Mesenchymal stem cell (in vitro differentiated cells and primary cell): Measurements from ENCODE around the gene USP30.

Experiments used
- DNase-seq: peaks from one replicate; pipeline ENCODE4 v3.0.0-alpha.2; 2013
- H2AFZ ChIP-seq: one replicate; pipeline ENCODE4 v1.6.1; 2013; ENCODE audit warnings: low read depth, mild to moderate bottlenecking, control low read depth, inconsistent platforms, low read length, moderate library complexity
- H2AK5ac ChIP-seq: 2 replicates; pipeline ENCODE4 v1.6.1; 2013; ENCODE audit warnings: low read length, moderate library complexity, mild to moderate bottlenecking, inconsistent platforms; ENCODE audit not compliant: severe bottlenecking
- H2BK120ac ChIP-seq: one replicate; pipeline ENCODE4 v1.6.1; 2013; ENCODE audit warnings: low read depth, mild to moderate bottlenecking, inconsistent platforms, low read length, moderate library complexity
- H2BK12ac ChIP-seq, 2 experiments: one replicate each; pipeline ENCODE4 v1.6.1; 2013; ENCODE audit warnings: inconsistent platforms in 2 of 2, low read length in 2 of 2, mild to moderate bottlenecking in 2 of 2, moderate library complexity in 2 of 2, control low read depth in 1 of 2
- H2BK15ac ChIP-seq: one replicate; pipeline ENCODE4 v1.6.1; 2013; ENCODE audit warnings: mild to moderate bottlenecking, low read depth, inconsistent platforms; ENCODE audit not compliant: poor library complexity, severe bottlenecking
- H2BK5ac ChIP-seq: 2 replicates; pipeline ENCODE4 v1.6.1; 2013; ENCODE audit warnings: low read depth, mild to moderate bottlenecking, low read length, control low read depth, inconsistent platforms; ENCODE audit not compliant: poor library complexity, severe bottlenecking
- H3K14ac ChIP-seq, 2 experiments: one replicate each; pipeline ENCODE4 v1.6.1; 2013; ENCODE audit warnings: inconsistent platforms in 2 of 2, low read length in 2 of 2, control low read depth in 1 of 2, mild to moderate bottlenecking in 1 of 2, moderate library complexity in 1 of 2
- H3K18ac ChIP-seq, 2 experiments: one replicate each; pipeline ENCODE4 v1.6.1; 2013; ENCODE audit warnings: inconsistent platforms in 2 of 2, low read length in 2 of 2, control low read depth in 1 of 2, low read depth in 1 of 2, mild to moderate bottlenecking in 1 of 2
- H3K23ac ChIP-seq, 2 experiments: one replicate each; pipeline ENCODE4 v1.6.1; 2013; ENCODE audit warnings: inconsistent platforms in 2 of 2, low read length in 2 of 2, mild to moderate bottlenecking in 2 of 2, moderate library complexity in 2 of 2, control low read depth in 1 of 2
- H3K27ac ChIP-seq: 2 replicates; pipeline ENCODE4 v1.5.1; 2013; ENCODE audit warnings: mild to moderate bottlenecking, moderate library complexity, low read length, control low read depth, inconsistent platforms; ENCODE audit not compliant: poor library complexity, severe bottlenecking
- H3K27me3 ChIP-seq, 2 experiments: 2 replicates each; pipeline versions ENCODE4 v1.6.1 to v1.7.0; 2013; ENCODE audit warnings: low read length in 2 of 2, mild to moderate bottlenecking in 2 of 2, moderate library complexity in 2 of 2, control low read depth in 1 of 2, inconsistent platforms in 1 of 2; ENCODE audit not compliant: control insufficient read depth in 1 of 2, insufficient read depth in 1 of 2
- H3K36me3 ChIP-seq, 2 experiments: 2 replicates each; pipeline versions ENCODE4 v1.6.1 to v1.7.0; 2013; ENCODE audit warnings: low read length in 2 of 2, control low read depth in 1 of 2, inconsistent platforms in 1 of 2, low read depth in 1 of 2, mild to moderate bottlenecking in 1 of 2; ENCODE audit not compliant: insufficient read depth in 2 of 2, control insufficient read depth in 1 of 2
- H3K4ac ChIP-seq, 2 experiments: one replicate each; pipeline ENCODE4 v1.6.1; 2013; ENCODE audit warnings: inconsistent platforms in 2 of 2, low read length in 2 of 2, mild to moderate bottlenecking in 2 of 2, moderate library complexity in 2 of 2, control low read depth in 1 of 2, low read depth in 1 of 2
- H3K4me1 ChIP-seq: 2 replicates; pipeline ENCODE4 v1.6.1; 2013; ENCODE audit warnings: low read depth, low read length, control low read depth; ENCODE audit not compliant: control insufficient read depth, insufficient read depth
- H3K4me2 ChIP-seq: 2 replicates; pipeline ENCODE4 v1.6.1; 2013; ENCODE audit warnings: low read length, mild to moderate bottlenecking, inconsistent platforms; ENCODE audit not compliant: poor library complexity, severe bottlenecking
- H3K4me3 ChIP-seq, 2 experiments: 2 replicates each; pipeline versions ENCODE4 v1.5.1 to v1.7.0; 2013; ENCODE audit warnings: low read length in 2 of 2, mild to moderate bottlenecking in 2 of 2, control low read depth in 1 of 2, low read depth in 1 of 2; ENCODE audit not compliant: insufficient read depth in 1 of 2
- H3K79me1 ChIP-seq: replicated peaks from 2 replicates; pipeline ENCODE4 v1.6.1; 2013; ENCODE audit warnings: mild to moderate bottlenecking, control low read depth, low read length, inconsistent platforms; ENCODE audit not compliant: poor library complexity, severe bottlenecking
- H3K9ac ChIP-seq: 2 replicates; pipeline ENCODE4 v1.7.0; 2013; ENCODE audit warnings: mild to moderate bottlenecking, low read length, moderate library complexity
- H3K9me3 ChIP-seq: 2 replicates; pipeline ENCODE4 v1.7.0; 2013; ENCODE audit warnings: mild to moderate bottlenecking, low read length; ENCODE audit not compliant: control insufficient read depth
- H4K8ac ChIP-seq: one replicate; pipeline ENCODE4 v1.6.1; 2013; ENCODE audit warnings: inconsistent platforms, mild to moderate bottlenecking, low read length, moderate library complexity
- H4K91ac ChIP-seq: one replicate; pipeline ENCODE4 v1.6.1; 2013; ENCODE audit warnings: mild to moderate bottlenecking, low read length, inconsistent platforms
- WGBS: methylation state at CpG from one replicate; pipeline ENCODE4 v1.1.7; 2013; ENCODE audit warnings: mixed read lengths; 5-methylcytosine and 5-hydroxymethylcytosine counted together

Gene USP30

GRCh38 chr12:109018296-109018695 is 34.1 kb upstream of the USP30 start:
- no peak for DNase-seq
- Histone ChIP-seq H2BK120ac (no peak overlapping the region), H3K4ac (no peak overlapping the region), H3K4me1 (peaks cover 4% of the 10 kb centered on the region), H3K9ac (no peak overlapping the region), H3K23ac (no peak overlapping the region), H3K4me3 (no peak overlapping the region), H2BK12ac (no peak overlapping the region), H4K91ac (no peak overlapping the region), H3K36me3 (no peaks in the 10 kb centered on the region), H2AFZ (no peak overlapping the region), H2BK5ac (no peak overlapping the region), H2BK15ac (no peak overlapping the region), H3K9me3 (no peaks in the 10 kb centered on the region), H4K8ac (no peak overlapping the region), H3K27ac (no peak overlapping the region), H3K27me3 (no peaks in the 10 kb centered on the region), H3K79me1 (no peaks in the 10 kb centered on the region), H3K4me2 (no peak overlapping the region), H3K14ac (no peak overlapping the region), H2AK5ac (no peak overlapping the region), H3K18ac (no peak overlapping the region)
- WGBS = 66% methylated on average over 4 of the region's 4 CpGs

DNA sequence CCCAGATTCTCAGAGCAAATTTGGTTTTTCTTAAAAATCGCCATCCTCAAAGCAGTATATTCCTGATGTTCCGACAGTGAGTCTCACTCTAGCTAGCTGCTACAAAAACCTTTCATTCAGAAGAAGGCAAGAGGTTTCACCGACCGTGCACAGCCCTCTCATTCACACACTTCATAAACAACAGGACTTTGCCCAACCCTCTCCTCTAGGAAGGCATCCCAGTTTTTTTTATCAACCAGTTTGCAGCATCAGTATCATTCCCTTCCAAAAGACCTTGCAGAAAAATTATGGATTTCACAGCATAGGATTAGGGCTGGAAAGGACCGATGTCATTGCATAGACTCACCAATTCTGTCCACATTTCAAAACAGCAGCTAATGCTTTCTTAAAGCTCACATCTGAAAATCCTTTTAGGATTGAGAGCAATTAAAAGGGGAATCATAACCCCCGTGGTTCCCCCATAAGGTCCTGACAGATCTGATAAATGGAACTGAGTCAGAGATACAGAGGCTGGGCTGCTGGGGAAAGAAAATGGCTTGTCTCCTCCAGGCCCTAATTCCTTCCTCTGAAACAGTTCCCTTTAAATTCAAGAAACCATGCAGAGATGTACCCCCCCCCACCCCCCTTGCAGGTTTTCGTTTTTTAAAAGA is 32.1 kb upstream of the USP30 start:
- Histone ChIP-seq H2BK12ac (no peak overlapping the region), H2AK5ac (no peak overlapping the region), H4K91ac (no peak overlapping the region), H3K27me3 (no peaks in the 10 kb centered on the region), H3K9ac (no peak overlapping the region), H3K4ac (no peak overlapping the region), H3K4me3 (no peak overlapping the region), H3K4me1 (peaks cover 4% of the 10 kb centered on the region), H2AFZ (no peak overlapping the region), H3K18ac (no peak overlapping the region), H3K36me3 (no peaks in the 10 kb centered on the region), H2BK5ac (no peak overlapping the region), H3K27ac (no peak overlapping the region), H3K23ac (no peak overlapping the region), H2BK120ac (no peak overlapping the region), H2BK15ac (no peak overlapping the region), H3K79me1 (no peaks in the 10 kb centered on the region), H3K9me3 (no peaks in the 10 kb centered on the region), H4K8ac (no peak overlapping the region), H3K14ac (no peak overlapping the region), H3K4me2 (no peak overlapping the region)
- DNase-seq = no peak
- WGBS = 57% methylated on average over 6 of the region's 7 CpGs

GRCh38 chr12:109020796-109021380 is 31.5 kb upstream of the USP30 start, which contains the start of gene SVOP:
SVOP (minus strand) TSS chr12:109021068; CDS start chr12:109020868, 200 bp downstream.
- Histone ChIP-seq H4K8ac (no peak within 1 kb of the TSS), H3K23ac (no peak within 1 kb of the TSS)

GRCh38 chr12:109027767-109028166 is 24.6 kb upstream of the USP30 start:
- H3K14ac ChIP-seq = no peak overlapping the region
- H3K36me3 ChIP-seq = no peaks in the 10 kb centered on the region
- no peak overlapping the region for H2BK15ac ChIP-seq
- no peak overlapping the region for H2BK12ac ChIP-seq
- no peaks in the 10 kb centered on the region for H3K79me1 ChIP-seq
- no peak overlapping the region for H2BK120ac ChIP-seq
- H2AK5ac ChIP-seq = no peak overlapping the region
- DNase-seq = peak; percentile 27
- H4K91ac ChIP-seq = no peak overlapping the region
- H3K4me1 ChIP-seq = no peaks in the 10 kb centered on the region
- no peak overlapping the region for H3K27ac ChIP-seq
- H4K8ac ChIP-seq = no peak overlapping the region
- no peak overlapping the region for H2BK5ac ChIP-seq
- no peak overlapping the region for H3K4me3 ChIP-seq
- no peak overlapping the region for H3K9ac ChIP-seq
- H3K23ac ChIP-seq = no peak overlapping the region
- H3K27me3 ChIP-seq = peaks cover 3 to 8% of the 10 kb centered on the region in 2 experiments
- 23% methylated on average over 1 of the region's 1 CpG for WGBS
- H3K18ac ChIP-seq = no peak overlapping the region
- no peak overlapping the region for H2AFZ ChIP-seq
- H3K4me2 ChIP-seq = no peak overlapping the region
- no peak overlapping the region for H3K4ac ChIP-seq
- no peaks in the 10 kb centered on the region for H3K9me3 ChIP-seq

More at GRCh38 chr12:109020796-109021380, 31.5 kb upstream of the USP30 start, which contains the start of gene SVOP:
- no peak within 1 kb of the TSS for H3K9ac ChIP-seq
- no peak within 1 kb of the TSS for H3K18ac ChIP-seq
- no peak within 1 kb of the TSS for H2BK5ac ChIP-seq
- H2AK5ac ChIP-seq = no peak within 1 kb of the TSS
- no peak within 1 kb of the TSS for H3K14ac ChIP-seq
- no peak within 1 kb of the TSS for H3K4ac ChIP-seq
- H2AFZ ChIP-seq = peak within 1 kb of the TSS; percentile 71
- H3K79me1 ChIP-seq = no peaks in the 10 kb centered on the region
- no peaks in the 10 kb centered on the region for H3K9me3 ChIP-seq
- no peaks in the 10 kb centered on the region for H3K36me3 ChIP-seq
- no peak within 1 kb of the TSS for H2BK15ac ChIP-seq
- WGBS = 10% methylated on average over 30 of the region's 30 CpGs
- H2BK12ac ChIP-seq = no peak within 1 kb of the TSS
- peak within 1 kb of the TSS in 1 of 2 experiments; percentile 61 for H3K4me3 ChIP-seq
- peak within 1 kb of the TSS; percentile 82 for H3K4me2 ChIP-seq
- no peaks in the 10 kb centered on the region for H3K27me3 ChIP-seq
- H4K91ac ChIP-seq = no peak within 1 kb of the TSS
- peaks cover 4% of the 10 kb centered on the region for H3K4me1 ChIP-seq
- H3K27ac ChIP-seq = no peak within 1 kb of the TSS
- H2BK120ac ChIP-seq = no peak within 1 kb of the TSS
- DNase-seq = peak; percentile 84
